ENCODE data around the gene TLCD1.
A peak's percentile ranks its signal among the peaks of the same experiment; 100 is the strongest.

The TLCD1 gene, protein sequence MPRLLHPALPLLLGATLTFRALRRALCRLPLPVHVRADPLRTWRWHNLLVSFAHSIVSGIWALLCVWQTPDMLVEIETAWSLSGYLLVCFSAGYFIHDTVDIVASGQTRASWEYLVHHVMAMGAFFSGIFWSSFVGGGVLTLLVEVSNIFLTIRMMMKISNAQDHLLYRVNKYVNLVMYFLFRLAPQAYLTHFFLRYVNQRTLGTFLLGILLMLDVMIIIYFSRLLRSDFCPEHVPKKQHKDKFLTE

DNA sequence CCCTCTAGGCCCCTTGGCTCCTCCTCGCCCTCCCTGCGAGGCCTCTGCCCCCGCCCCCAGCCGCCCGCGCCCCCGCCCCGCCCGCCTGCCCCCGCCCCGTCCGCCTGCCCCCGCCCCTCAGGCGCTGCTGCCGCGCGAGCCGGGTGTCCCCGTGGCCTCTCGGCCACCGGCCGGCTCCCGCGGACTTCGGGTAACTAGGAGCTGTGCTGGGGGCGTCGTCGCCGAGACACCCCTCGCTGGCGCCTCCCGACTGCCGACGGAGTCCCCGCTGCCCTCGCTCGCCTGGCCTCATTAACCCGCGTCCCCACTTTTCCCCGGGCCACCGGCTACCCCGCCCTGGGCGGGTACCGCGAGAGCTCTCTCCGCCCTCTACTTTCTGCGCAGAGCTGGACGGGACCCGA lies at the start of gene TLCD1:
Gene TLCD1 (minus strand): TSS at position 8 of the 401 bp plus-strand sequence. CDS start 136 bp downstream, outside the sequence.
- DNase-seq = peak; percentile 76

DNA sequence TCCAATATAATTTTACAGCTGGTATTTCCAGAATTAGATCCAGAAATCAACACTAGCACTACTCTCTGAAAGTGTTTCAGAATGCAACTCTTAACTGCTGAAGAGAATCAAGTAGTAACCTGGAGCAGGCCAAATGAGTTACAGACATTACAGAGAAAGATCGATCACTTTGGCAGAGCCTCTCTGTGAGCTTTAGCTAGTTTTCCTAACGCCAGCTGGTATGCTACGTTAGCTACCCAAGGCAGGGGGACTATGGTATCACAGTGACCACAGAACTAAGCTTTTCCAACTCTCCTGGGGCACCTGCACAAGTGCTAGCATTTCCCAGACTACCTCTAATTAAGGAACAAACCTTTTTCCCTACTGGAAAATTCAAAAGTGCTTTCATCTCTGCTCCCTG lies 48.2 kb upstream of the TLCD1 start:
- no peak for DNase-seq

DNA sequence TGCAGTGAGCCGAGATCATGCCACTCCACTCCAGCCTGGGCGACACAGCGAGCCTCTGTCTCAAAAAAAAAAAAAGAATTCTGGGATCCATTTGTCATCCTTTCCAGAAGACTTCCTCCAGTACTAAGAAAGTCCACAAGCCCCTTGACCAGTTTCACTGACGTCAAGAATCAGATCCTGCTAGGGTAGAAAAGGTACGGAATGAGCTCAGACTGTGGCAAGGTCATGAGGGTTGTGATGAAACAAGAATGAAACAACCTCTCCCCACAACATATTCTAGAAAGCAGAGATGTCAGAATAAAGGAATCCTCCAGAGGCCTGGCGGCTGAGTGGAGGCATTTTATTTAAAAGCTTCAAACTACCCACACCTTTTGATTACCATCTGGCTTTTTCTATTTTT lies 47.7 kb upstream of the TLCD1 start:
- no peak for DNase-seq

DNA sequence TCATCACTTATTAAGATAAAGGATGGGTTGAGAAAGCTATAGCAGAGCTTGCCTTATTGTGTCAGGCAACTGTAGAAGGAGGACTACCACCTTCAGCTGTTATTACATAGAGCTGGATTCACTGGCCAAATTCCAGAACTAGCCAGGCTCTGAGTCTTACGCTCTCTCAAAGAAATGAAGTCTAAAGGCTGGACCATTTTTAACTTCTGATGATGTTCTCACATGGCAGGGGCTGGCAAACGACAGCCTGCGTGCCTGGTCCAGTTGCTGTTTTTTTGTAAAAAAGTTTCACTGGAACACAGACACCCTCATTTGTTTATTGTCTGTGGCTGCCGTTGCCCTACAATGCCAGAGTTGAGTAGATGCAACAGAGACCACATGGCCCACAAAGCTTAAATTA lies 39.0 kb upstream of the TLCD1 start:
- no peak for DNase-seq

DNA sequence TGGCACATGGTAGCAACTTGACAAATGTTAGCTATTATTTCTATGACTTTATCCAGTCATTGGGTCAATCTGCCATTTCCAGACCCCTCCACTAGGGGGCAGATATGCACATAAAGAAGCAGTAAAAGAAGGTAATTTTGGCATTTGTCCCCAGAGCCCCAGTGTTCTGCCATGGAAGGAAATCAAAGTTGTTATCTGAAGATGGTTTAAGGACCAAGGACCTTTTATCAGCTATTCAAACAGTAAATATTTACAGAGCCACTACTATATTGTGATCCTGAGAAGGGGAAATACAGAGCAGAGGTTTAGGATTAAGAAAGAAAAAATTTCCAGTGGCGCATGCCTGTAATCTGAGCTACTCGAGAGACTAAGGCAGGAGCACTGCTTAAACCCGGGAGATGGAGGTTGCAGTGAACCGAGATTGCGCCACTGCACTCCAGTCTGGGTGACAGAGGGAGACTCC lies 37.8 kb upstream of the TLCD1 start:
- DNase-seq = peak; percentile 70

GRCh38 chr17:28763137-28763799 lies 37.2 kb upstream of the TLCD1 start:
- DNase-seq = no peak

GRCh38 chr17:28760601-28761562 lies 34.8 kb upstream of the TLCD1 start:
- no peak for DNase-seq

GRCh38 chr17:28759256-28759865 lies 33.3 kb upstream of the TLCD1 start:
- DNase-seq = no peak

DNA sequence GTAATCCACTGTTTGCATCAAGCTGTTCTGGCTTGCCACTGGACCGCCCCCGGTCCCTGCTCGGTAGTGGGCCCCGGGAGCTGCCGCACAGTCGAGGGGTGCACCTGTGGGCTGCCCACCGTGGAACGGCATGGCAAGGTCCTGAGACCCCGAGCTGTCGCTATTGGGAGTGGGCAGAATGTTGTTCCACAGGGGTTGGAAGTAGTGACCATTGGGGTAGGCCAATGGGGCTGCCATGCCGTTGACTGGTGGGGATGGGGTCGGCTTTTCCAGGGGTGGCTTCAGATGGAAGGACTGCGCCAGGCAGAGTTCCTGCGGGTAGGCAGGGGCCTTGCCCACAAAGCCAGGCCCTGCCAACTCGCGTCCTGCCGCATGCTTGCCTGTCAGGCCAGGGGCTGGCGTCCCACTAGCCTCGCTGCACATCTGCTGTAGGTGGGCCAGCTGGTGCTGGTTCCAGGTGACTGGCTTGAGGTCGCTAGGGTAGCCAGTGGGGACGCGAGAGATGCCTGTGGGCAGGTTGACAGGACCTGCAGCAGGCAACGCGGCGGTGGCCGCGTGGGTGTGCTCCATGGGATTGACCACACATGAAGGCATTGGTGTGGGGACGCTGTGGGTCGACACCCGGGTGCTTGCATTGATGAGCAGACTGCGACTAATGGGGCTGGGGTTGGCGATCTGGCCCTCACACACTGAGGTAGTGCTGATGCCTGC lies 32.5 kb upstream of the TLCD1 start:
- DNase-seq = no peak

DNA sequence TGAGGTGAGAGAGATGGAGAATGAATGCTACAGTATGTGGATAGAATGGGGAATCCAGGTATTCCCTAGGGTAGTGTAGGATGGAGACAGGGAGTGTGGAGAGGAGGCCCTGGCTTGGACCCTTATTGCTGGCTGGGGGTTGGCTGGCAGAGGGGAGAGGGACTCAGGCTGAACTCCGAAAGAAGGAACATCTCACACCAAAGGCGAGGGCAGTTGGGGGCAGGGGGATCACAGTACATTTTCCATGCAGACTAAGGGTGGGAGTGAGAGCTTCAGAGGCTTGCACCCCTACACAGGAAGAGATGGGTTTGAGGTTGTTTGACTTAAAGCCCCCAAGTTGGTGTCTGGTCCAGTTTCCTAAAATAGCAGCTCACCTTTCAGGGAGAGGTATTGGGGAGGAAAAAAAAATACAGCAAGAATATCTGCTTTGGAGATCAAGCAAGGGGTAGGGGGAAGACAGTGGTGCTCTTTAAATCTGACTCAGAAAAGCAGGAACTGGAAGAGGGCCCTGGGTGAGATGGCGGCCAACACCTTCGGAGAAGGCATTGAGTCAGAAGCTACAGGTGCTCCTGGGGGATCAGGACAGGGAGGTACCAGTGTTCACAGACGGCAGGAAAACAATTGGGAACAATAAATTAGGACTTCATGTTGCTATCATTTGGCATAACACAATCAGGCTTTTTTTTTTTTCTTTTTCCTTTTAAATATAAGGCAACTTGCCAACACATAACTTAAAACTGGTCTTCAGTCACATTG lies 30.2 kb upstream of the TLCD1 start:
- DNase-seq = no peak

GRCh38 chr17:28755486-28755885 lies 29.5 kb upstream of the TLCD1 start:
- no peak for DNase-seq

DNA sequence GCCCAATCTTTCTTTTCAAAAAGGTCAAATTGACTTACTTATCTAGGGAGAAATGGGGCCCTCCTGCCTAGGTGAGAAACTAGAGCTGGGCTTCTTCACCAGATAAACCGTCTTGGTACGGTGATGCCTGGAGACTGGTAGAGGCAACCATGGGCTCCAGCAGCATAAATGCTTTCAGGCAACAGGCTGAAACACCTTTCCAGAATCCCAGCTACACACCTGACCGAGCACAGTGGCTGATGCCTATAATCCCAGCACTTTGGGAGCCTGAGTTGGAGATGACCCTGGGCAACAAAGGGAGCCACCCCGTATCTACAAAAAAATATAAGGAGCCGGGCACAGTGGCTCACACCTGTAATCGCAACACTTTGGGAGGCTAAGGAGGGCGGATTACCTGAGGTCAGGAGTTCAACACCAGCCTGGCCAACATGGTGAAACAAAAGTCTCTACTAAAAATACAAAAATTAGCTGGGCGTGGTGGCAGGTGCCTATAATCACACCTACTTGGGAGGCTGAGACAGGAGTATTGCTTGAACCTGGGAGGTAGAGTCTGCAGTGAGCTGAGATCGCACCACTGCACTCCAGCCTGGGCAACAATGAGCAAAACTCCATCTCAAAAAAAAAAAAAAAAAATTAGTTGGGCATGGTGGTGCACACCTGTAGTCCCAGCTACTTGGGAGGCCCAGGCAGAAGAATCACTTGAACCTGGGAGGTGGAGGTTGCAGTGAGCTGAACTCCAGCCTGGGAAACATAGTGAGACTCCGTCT lies 25.8 kb upstream of the TLCD1 start:
- peak; percentile 9 for DNase-seq

GRCh38 chr17:28750178-28751047 lies 24.4 kb upstream of the TLCD1 start:
- peak; percentile 88 for DNase-seq

- no peak for DNase-seq
These were observed 23.6 kb upstream of the TLCD1 start for GRCh38 chr17:28749516-28750177.

- peak; percentile 21 for DNase-seq
These were observed 23.0 kb upstream of the TLCD1 start for GRCh38 chr17:28748852-28749515.

- DNase-seq = peak; percentile 16
These were observed 22.0 kb upstream of the TLCD1 start for GRCh38 chr17:28747801-28748750.

DNA sequence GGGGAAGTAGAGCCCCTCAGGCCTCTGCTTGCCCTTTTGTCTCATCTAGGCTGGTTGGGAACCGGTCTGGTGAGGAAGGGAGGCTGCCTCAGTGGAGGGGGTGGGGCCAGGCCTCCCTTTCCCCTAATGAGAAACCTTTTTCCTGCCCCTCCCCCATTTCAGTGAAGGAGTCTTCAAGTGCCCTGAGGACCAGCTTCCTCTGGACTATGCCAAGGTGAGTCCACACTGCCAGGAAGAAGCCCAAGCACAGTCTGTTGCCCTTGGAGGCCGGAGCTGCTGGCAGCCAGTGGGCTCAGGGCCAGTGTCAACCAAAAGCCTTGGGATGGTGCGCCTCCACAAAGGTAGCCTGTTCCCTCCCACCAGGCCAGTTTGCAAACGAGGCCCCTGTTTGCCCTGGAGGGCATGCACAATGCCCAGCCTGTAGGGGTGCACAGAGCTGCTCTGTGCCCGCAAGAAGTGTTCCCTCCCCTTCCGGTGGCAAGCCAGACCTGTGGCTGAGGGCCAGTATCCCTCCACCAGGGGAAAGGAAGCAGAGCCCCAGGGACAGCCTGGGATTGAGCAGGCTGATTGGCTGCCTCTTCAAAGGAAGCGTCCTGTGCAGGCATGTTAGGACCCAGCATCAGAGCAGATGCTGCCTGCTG lies 21.1 kb upstream of the TLCD1 start:
- DNase-seq = peak; percentile 20

All from activated T-cell treated with anti-CD3 and anti-CD28 coated beads, Interleukin-2, amount 50 U/mL, for 1 hour (primary cell).